ENCODE data around the gene TMEM87B. TPM values are rescaled to one million over a fixed set of nuclear protein-coding genes. Genes with fewer than 3 reads are reported as not detected.

The TMEM87B gene
- total RNA-seq, 1 donor from 2014 or later, result 30.3 TPM

DNA sequence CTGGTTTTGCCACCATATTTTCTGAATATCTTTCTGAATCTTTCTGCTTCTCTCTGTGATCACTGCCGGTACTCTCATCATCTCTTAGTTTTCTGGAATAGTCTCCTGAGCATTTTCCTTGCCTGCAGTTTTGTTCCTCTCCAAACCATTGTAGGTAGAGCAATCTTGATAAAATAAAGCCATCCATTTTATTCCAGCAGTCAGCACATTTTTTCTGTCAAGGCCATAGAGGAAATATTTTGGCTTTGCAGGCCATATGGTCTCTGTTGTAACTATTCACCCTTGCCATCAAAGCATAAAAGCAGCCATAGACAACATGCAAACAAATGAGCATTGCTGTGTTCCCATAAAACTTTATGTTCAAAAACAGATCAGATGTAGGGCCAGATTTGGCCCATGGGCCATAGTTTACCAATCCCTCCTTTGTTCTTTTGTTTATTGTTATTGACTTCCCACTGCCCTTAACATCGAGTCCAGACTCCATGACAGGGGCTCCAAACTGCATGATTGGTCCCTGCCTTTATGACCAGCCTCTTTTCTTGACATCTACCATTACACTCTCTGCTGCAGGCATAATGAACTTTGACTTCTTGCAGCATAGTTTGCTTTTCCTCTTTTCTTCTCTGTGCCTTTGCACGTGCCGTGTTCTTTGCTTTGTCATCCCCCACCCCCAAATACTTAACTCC is 29.8 kb downstream of the TMEM87B start:
- peaks cover 11 to 27% (median 15%) of the 10 kb centered on the region in 3 donors for H3K36me3 ChIP-seq (ENCODE audit: control insufficient read depth in 3 of 3, insufficient read depth in 3 of 3, low read length in 3 of 3)
- H3K9ac ChIP-seq (ENCODE audit: low read depth in 1 of 3, low read length in 3 of 3), result no peak overlapping the region
- H3K9me3 ChIP-seq (ENCODE audit: control insufficient read depth in 3 of 3, low read length in 3 of 3), result no peaks in the 10 kb centered on the region
- H3K27ac ChIP-seq (ENCODE audit: low read depth, low read length), result no peak overlapping the region
- H3K27me3 ChIP-seq (ENCODE audit: control insufficient read depth in 3 of 3, insufficient read depth in 3 of 3, low read length in 3 of 3), result no peaks in the 10 kb centered on the region
- peaks cover 0 to 4% (median 2%) of the 10 kb centered on the region in 3 donors for H3K4me1 ChIP-seq (ENCODE audit: control insufficient read depth in 3 of 3, insufficient read depth in 3 of 3, low read length in 3 of 3)
- H3K4me3 ChIP-seq (ENCODE audit: low read length in 3 of 3), result no peak overlapping the region

DNA sequence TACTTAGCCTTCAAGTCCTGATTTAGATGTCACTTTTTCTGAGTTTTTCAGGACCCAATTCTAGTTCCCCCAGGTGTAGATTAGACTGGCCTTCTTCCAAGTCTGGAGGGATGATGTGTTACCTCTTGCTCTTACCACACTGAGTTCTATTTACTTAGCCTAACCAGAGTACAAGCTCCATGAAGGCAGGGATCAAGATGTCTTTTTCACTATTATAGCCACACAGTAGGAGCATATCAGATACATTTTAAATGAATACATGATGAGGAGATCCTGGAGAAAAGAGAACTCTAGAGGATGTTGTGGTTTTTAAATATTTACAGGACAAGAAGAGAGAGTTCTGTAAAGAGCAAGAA is 30.3 kb downstream of the TMEM87B start:
- peaks cover 11 to 27% (median 15%) of the 10 kb centered on the region in 3 donors for H3K36me3 ChIP-seq (ENCODE audit: control insufficient read depth in 3 of 3, insufficient read depth in 3 of 3, low read length in 3 of 3)
- peaks cover 0 to 4% (median 2%) of the 10 kb centered on the region in 3 donors for H3K4me1 ChIP-seq (ENCODE audit: control insufficient read depth in 3 of 3, insufficient read depth in 3 of 3, low read length in 3 of 3)
- H3K27me3 ChIP-seq (ENCODE audit: control insufficient read depth in 3 of 3, insufficient read depth in 3 of 3, low read length in 3 of 3), result no peaks in the 10 kb centered on the region
- H3K4me3 ChIP-seq (ENCODE audit: low read length in 3 of 3), result no peak overlapping the region
- no peak overlapping the region for H3K9ac ChIP-seq (ENCODE audit: low read depth in 1 of 3, low read length in 3 of 3)
- peak overlapping the region; percentile 13 for H3K27ac ChIP-seq (ENCODE audit: low read depth, low read length)
- H3K9me3 ChIP-seq (ENCODE audit: control insufficient read depth in 3 of 3, low read length in 3 of 3), result no peaks in the 10 kb centered on the region

DNA sequence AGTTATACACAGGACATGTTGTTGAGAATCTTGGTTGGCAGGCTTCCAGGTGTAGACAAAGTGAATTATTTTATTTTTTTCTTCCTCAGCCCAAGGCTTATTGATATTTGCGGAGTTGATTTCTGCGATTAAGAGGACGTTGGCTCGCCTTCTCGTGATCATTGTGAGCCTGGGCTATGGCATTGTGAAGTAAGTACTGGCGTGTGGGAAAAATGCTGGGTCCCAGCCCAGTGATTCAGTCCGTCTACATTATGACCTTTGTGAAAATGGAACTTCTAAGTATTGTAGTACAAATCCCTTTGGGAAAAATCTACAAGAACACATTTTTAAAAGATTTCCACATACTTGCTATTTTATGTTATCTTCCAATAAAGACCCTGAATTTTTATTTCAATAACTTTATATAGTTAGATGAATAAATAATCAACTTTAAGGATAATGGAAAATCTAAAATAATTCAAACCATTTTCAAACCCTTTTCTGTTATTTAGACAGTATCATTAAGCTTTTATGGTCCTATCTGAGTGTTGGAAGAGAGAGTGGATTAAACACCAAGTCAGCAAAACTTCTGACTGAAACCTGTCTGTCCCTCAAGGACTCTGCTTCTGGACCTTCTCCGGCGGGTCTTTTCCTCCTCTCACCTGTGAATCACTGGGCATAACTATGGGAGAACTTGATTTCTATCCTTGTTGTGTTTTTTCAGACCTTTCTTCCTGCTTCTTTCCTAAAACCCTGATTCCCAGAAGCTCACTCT is 31.0 kb downstream of the TMEM87B start:
- Histone ChIP-seq H3K9ac (ENCODE audit: low read depth in 1 of 3, low read length in 3 of 3) (no peak overlapping the region), H3K27me3 (ENCODE audit: control insufficient read depth in 3 of 3, insufficient read depth in 3 of 3, low read length in 3 of 3) (no peaks in the 10 kb centered on the region), H3K27ac (ENCODE audit: low read depth, low read length) (peak overlapping the region; percentile 13), H3K4me1 (ENCODE audit: control insufficient read depth in 3 of 3, insufficient read depth in 3 of 3, low read length in 3 of 3) (peaks cover 0 to 4% (median 2%) of the 10 kb centered on the region in 3 donors), H3K36me3 (ENCODE audit: control insufficient read depth in 3 of 3, insufficient read depth in 3 of 3, low read length in 3 of 3) (peaks cover 11 to 25% (median 15%) of the 10 kb centered on the region in 3 donors), H3K4me3 (ENCODE audit: low read length in 3 of 3) (no peak overlapping the region), H3K9me3 (ENCODE audit: control insufficient read depth in 3 of 3, low read length in 3 of 3) (no peaks in the 10 kb centered on the region)

DNA sequence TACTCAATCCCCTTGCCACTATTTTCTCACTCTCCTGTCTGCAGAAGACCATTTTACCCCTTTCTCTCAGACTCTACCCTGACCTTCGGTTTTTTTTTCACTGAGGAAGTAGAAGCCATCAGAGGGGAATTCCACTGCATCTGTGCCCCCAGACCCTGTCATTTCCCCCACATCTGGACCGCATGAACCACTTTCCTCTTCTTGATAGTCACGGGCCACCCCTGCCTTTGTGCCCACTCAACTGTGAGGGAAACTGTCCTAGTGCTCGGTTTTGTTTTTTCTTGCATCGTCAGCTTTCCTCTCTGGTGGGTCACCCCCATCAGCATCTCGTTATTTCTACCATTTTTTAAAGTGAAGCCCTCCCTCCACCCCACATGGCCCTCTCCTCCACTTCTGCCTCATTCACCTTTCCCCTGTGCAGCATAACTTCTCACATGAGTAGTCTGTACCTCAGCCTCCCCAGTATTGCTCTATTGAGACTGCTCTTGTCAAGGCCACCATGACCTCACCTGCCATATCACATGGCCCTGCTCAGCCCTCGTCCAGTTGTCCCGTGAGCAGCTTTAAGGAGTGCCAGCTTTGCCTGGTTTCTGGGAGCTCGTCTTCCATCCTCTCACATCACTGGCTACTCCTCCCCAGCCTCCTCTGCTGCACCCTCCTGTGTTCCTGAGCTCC is 32.4 kb downstream of the TMEM87B start:
- no peaks in the 10 kb centered on the region for H3K27me3 ChIP-seq (ENCODE audit: control insufficient read depth in 3 of 3, insufficient read depth in 3 of 3, low read length in 3 of 3)
- H3K36me3 ChIP-seq (ENCODE audit: control insufficient read depth in 3 of 3, insufficient read depth in 3 of 3, low read length in 3 of 3), result peaks cover 6 to 18% (median 15%) of the 10 kb centered on the region in 3 donors
- no peak overlapping the region for H3K4me3 ChIP-seq (ENCODE audit: low read length in 3 of 3)
- H3K9ac ChIP-seq (ENCODE audit: low read depth in 1 of 3, low read length in 3 of 3), result no peak overlapping the region
- H3K27ac ChIP-seq (ENCODE audit: low read depth, low read length), result no peak overlapping the region
- peaks cover 0 to 4% (median 2%) of the 10 kb centered on the region in 3 donors for H3K4me1 ChIP-seq (ENCODE audit: control insufficient read depth in 3 of 3, insufficient read depth in 3 of 3, low read length in 3 of 3)
- no peaks in the 10 kb centered on the region for H3K9me3 ChIP-seq (ENCODE audit: control insufficient read depth in 3 of 3, low read length in 3 of 3)

DNA sequence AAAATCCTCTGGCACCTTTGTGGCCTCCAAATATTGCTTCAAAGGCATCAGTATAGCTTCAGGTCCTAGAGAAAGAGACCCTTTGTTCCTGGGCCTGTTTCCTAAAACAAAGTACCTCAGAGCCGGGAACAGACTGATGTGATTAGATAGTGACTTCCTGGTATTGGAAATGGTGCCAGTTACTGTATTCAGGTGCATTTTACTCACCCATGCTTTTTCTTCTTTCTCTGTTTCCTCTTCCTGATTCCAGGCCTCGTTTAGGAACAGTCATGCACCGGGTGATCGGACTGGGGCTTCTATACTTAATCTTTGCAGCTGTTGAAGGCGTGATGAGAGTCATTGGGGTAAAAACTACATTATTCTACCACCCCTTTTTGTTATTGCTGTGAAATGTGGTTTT is 34.3 kb downstream of the TMEM87B start:
- Histone ChIP-seq H3K9me3 (ENCODE audit: control insufficient read depth in 3 of 3, low read length in 3 of 3) (no peaks in the 10 kb centered on the region), H3K36me3 (ENCODE audit: control insufficient read depth in 3 of 3, insufficient read depth in 3 of 3, low read length in 3 of 3) (peaks cover 4 to 15% (median 11%) of the 10 kb centered on the region in 3 donors), H3K4me3 (ENCODE audit: low read length in 3 of 3) (no peak overlapping the region)

DNA sequence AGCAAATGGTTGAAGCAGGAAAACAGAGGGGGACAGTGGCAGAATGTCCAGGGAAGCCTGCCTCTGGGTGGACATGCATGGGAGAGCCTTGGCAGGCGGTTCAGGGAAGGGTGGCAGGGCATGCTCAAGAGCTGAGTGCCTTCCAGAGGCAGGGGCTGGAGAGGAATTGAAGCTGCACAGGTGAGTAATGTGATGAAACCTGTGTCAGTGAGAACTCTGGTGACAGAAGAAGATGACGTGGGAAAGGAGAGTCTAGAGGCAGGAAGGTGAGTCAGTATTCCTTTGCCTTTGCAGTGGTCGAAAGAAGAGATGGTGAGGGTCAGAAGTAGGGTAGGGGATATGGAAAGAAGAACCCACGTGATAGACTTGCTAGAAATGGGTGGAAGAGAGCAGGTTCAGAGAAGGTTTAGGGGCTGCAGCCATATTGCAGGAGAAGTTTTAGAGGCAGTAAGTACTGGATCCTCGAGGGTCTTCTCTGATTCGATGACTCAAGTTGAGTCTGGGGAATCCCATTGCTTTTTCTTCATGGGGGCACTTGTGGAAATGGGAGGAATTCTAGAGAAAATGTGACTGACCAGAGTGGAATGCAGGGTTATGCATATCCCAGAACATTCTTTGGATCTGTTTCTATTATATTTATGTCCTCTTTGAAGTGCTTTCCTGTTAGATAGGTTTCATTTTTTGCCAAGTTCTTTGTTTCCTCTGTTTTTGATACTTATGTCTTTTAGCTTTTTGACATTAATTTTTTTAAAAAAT is 37.4 kb downstream of the TMEM87B start:
- no peak overlapping the region for H3K4me3 ChIP-seq (ENCODE audit: low read length in 3 of 3)
- H3K36me3 ChIP-seq (ENCODE audit: control insufficient read depth in 3 of 3, insufficient read depth in 3 of 3, low read length in 3 of 3), result peaks cover 6 to 9% (median 8%) of the 10 kb centered on the region in 3 donors
- H3K4me1 ChIP-seq (ENCODE audit: control insufficient read depth in 3 of 3, insufficient read depth in 3 of 3, low read length in 3 of 3), result no peaks in the 10 kb centered on the region
- H3K27ac ChIP-seq (ENCODE audit: low read depth, low read length), result no peak overlapping the region
- no peak overlapping the region for H3K9ac ChIP-seq (ENCODE audit: low read depth in 1 of 3, low read length in 3 of 3)
- H3K9me3 ChIP-seq (ENCODE audit: control insufficient read depth in 3 of 3, low read length in 3 of 3), result no peaks in the 10 kb centered on the region
- no peaks in the 10 kb centered on the region for H3K27me3 ChIP-seq (ENCODE audit: control insufficient read depth in 3 of 3, insufficient read depth in 3 of 3, low read length in 3 of 3)

More for the DNA sequence above, 34.3 kb downstream of the TMEM87B start:
- no peak overlapping the region for H3K9ac ChIP-seq (ENCODE audit: low read depth in 1 of 3, low read length in 3 of 3)
- H3K4me1 ChIP-seq (ENCODE audit: control insufficient read depth in 3 of 3, insufficient read depth in 3 of 3, low read length in 3 of 3), result peaks cover 0 to 4% (median 2%) of the 10 kb centered on the region in 3 donors
- no peaks in the 10 kb centered on the region for H3K27me3 ChIP-seq (ENCODE audit: control insufficient read depth in 3 of 3, insufficient read depth in 3 of 3, low read length in 3 of 3)
- H3K27ac ChIP-seq (ENCODE audit: low read depth, low read length), result no peak overlapping the region

DNA sequence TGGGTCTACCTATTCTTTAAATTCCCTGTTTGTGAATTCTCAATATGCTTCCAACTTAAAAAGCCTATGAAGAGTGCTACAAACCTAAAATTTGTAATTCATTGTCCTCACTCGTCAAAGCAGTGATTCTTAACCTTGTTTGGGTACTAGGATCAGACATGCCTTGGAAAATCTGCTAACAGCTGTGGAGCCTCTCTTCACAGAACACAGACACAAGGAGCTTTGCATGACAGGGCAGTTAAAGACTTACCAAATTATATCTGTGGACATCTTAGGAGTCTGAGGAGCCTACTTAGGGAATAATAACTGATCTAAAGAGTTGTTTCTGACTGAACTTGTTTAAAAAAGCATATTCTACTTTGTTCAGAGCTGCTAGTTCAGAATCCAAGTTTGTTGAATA is 38.1 kb downstream of the TMEM87B start:
- H3K27ac ChIP-seq (ENCODE audit: low read depth, low read length), result no peak overlapping the region

DNA sequence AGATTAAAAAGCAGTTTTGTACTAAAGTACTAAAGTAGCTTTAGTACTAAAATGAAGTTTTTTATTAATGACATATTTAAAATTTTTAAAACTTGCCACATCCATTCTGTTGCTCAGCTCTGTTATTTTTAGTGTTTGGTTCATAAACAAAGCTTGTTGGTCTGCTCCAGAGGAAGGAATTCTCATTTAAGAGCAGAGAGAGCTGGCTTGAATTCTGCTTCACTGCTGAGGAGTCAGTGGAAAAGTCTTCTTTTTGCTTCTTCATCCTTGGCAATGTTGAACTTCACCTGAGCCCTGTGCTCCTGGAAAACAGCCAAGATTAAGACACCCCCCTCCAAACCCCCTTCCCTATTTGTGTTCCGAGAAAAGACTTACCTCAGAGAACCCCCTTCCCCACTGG is 40.6 kb downstream of the TMEM87B start:
- Histone ChIP-seq H3K27me3 (ENCODE audit: control insufficient read depth in 3 of 3, insufficient read depth in 3 of 3, low read length in 3 of 3) (no peaks in the 10 kb centered on the region), H3K4me1 (ENCODE audit: control insufficient read depth in 3 of 3, insufficient read depth in 3 of 3, low read length in 3 of 3) (no peaks in the 10 kb centered on the region), H3K9me3 (ENCODE audit: control insufficient read depth in 3 of 3, low read length in 3 of 3) (no peaks in the 10 kb centered on the region), H3K27ac (ENCODE audit: low read depth, low read length) (peak overlapping the region; percentile 15), H3K4me3 (ENCODE audit: low read length in 3 of 3) (no peak overlapping the region), H3K9ac (ENCODE audit: low read depth in 1 of 3, low read length in 3 of 3) (no peak overlapping the region), H3K36me3 (ENCODE audit: control insufficient read depth in 3 of 3, insufficient read depth in 3 of 3, low read length in 3 of 3) (peaks cover 4 to 11% (median 6%) of the 10 kb centered on the region in 3 donors)

More for the DNA sequence above, 38.1 kb downstream of the TMEM87B start:
- H3K4me1 ChIP-seq (ENCODE audit: control insufficient read depth in 3 of 3, insufficient read depth in 3 of 3, low read length in 3 of 3), result no peaks in the 10 kb centered on the region
- peaks cover under 1 to 7% (median 3%) of the 10 kb centered on the region in 3 donors for H3K36me3 ChIP-seq (ENCODE audit: control insufficient read depth in 3 of 3, insufficient read depth in 3 of 3, low read length in 3 of 3)
- H3K27me3 ChIP-seq (ENCODE audit: control insufficient read depth in 3 of 3, insufficient read depth in 3 of 3, low read length in 3 of 3), result no peaks in the 10 kb centered on the region
- no peak overlapping the region for H3K9ac ChIP-seq (ENCODE audit: low read depth in 1 of 3, low read length in 3 of 3)
- H3K9me3 ChIP-seq (ENCODE audit: control insufficient read depth in 3 of 3, low read length in 3 of 3), result no peaks in the 10 kb centered on the region
- no peak overlapping the region for H3K4me3 ChIP-seq (ENCODE audit: low read length in 3 of 3)

DNA sequence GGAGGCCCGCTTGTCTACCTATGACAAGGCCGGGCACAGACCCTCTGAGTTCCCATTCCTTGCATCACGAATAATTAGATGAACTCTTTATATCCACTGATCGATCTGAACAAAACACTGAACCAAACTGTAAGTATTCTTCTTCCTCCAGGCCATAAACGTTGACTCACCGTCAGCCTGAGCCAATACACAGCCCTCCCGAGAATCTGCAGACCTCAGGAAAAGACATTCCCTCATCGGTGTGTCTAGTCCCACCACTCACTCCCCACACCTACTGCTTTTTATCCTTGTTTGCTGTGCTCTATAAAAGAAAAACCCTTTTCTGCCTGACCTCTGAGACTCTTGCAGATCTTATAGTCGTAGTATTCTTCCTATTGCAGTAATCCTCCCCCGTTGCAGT is 41.0 kb downstream of the TMEM87B start:
- Histone ChIP-seq H3K4me1 (ENCODE audit: control insufficient read depth in 3 of 3, insufficient read depth in 3 of 3, low read length in 3 of 3) (no peaks in the 10 kb centered on the region), H3K27me3 (ENCODE audit: control insufficient read depth in 3 of 3, insufficient read depth in 3 of 3, low read length in 3 of 3) (no peaks in the 10 kb centered on the region), H3K9me3 (ENCODE audit: control insufficient read depth in 3 of 3, low read length in 3 of 3) (no peaks in the 10 kb centered on the region), H3K4me3 (ENCODE audit: low read length in 3 of 3) (no peak overlapping the region), H3K27ac (ENCODE audit: low read depth, low read length) (peak overlapping the region; percentile 15), H3K36me3 (ENCODE audit: control insufficient read depth in 3 of 3, insufficient read depth in 3 of 3, low read length in 3 of 3) (peaks cover 4 to 11% (median 6%) of the 10 kb centered on the region in 3 donors), H3K9ac (ENCODE audit: low read depth in 1 of 3, low read length in 3 of 3) (no peak overlapping the region)
